HepG2 (cell line): ENCODE results near the gene F7. TPM values are rescaled to one million over a fixed set of nuclear protein-coding genes. Genes with fewer than 3 reads are reported as not detected.

Source experiments
- CCAR2 ChIP-seq: fragments of 200-400 bp; formaldehyde crosslinking; optimal IDR thresholded peaks from 2 replicates; pipeline ENCODE3; 2018; ENCODE audit warnings: low read depth, mild to moderate bottlenecking, low read length, moderate library complexity
- KLF11 ChIP-seq: IDR thresholded peaks from 2 replicates; pipeline ENCODE4 v1.6.1; 2016; ENCODE audit warnings: missing compliant biosample characterization
- MIER3 ChIP-seq: IDR thresholded peaks from 2 replicates; pipeline ENCODE4 v1.6.1; 2016; ENCODE audit warnings: missing compliant biosample characterization, borderline replicate concordance
- NFAT5 ChIP-seq: sonication (generic); formaldehyde crosslinking; IDR thresholded peaks from 2 replicates; pipeline ENCODE4 v1.4.0; 2020; ENCODE audit warnings: missing genetic modification reagents
- NFIC ChIP-seq: IDR thresholded peaks from 2 replicates; pipeline ENCODE4 v1.6.1; 2012; ENCODE audit warnings: mild to moderate bottlenecking, low read length, inconsistent platforms
- POLR2A ChIP-seq, 2 experiments: IDR thresholded peaks; 2 replicates each; pipeline ENCODE4 v1.6.1; 2011; ENCODE audit warnings: low read depth in 2 of 2, low read length in 2 of 2, mild to moderate bottlenecking in 1 of 2, moderate library complexity in 1 of 2; ENCODE audit not compliant: insufficient read depth in 1 of 2
- SYNCRIP ChIP-seq: fragments of 200-400 bp; formaldehyde crosslinking; IDR thresholded peaks from 2 replicates; pipeline ENCODE4 v1.6.1; 2018; ENCODE audit warnings: mild to moderate bottlenecking, low read depth, low read length; ENCODE audit not compliant: insufficient read depth
- ZNF124 ChIP-seq: sonication (generic); formaldehyde crosslinking; IDR thresholded peaks from 2 replicates; pipeline ENCODE4 v1.4.0; 2020; ENCODE audit warnings: missing genetic modification reagents
- ZNF24 ChIP-seq: fragments of 450-650 bp; IDR thresholded peaks from 2 replicates; pipeline ENCODE4 v1.6.1; 2017; ENCODE audit warnings: antibody characterized with exemption, mild to moderate bottlenecking
- ZNF331 ChIP-seq: sonication (generic); formaldehyde crosslinking; IDR thresholded peaks from 2 replicates; pipeline ENCODE4 v1.4.0; 2020; ENCODE audit warnings: missing genetic modification reagents
- ZNF543 ChIP-seq: sonication (generic); formaldehyde crosslinking; IDR thresholded peaks from 2 replicates; pipeline ENCODE4 v1.4.0; 2020; ENCODE audit warnings: mild to moderate bottlenecking, missing genetic modification reagents
- ZNF777 ChIP-seq: sonication (generic); formaldehyde crosslinking; IDR thresholded peaks from 2 replicates; pipeline ENCODE4 v1.4.0; 2020; ENCODE audit warnings: missing genetic modification reagents
- ZNF788 ChIP-seq: sonication (generic); formaldehyde crosslinking; IDR thresholded peaks from 2 replicates; pipeline ENCODE4 v1.5.0; 2020; ENCODE audit warnings: mild to moderate bottlenecking, missing genetic modification reagents, borderline replicate concordance
- ZSCAN12 ChIP-seq: sonication (generic); formaldehyde crosslinking; IDR thresholded peaks from 2 replicates; pipeline ENCODE4 v1.9.0; 2021; ENCODE audit warnings: mild to moderate bottlenecking, missing genetic modification reagents
- polyA plus RNA-seq, 8 experiments: library from polyadenylated mRNA; depleted of rRNA in 3 of 8; stranded (reverse) in 7 of 8; unstranded in 1 of 8; fragments of >200 nt; fragmentation: Illumina TruSeq in 4 of 8; extraction: Trizol in 4 of 8; gene quantifications; 2 replicates each; pipeline versions ENCODE4 v1.2.1 to v1.2.3, GENCODE V29; 2011 to 2016; ENCODE audit warnings: low read depth in 4 of 8, missing spikeins in 1 of 8, mixed read lengths in 1 of 8; ENCODE audit not compliant: insufficient read depth in 1 of 8
- total RNA-seq, 5 experiments: library from RNA; depleted of rRNA; stranded (reverse); fragments of >200 nt; fragmentation: Illumina TruSeq; extraction: Trizol; gene quantifications; 2 replicates each; pipeline ENCODE4 v1.2.3, GENCODE V29; 2016; ENCODE audit warnings: low read depth in 1 of 5
- TF ChIP-seq, protein P1 (sequence below): sonication (generic); IDR thresholded peaks from 2 replicates; pipeline ENCODE4 v1.6.1; 2016; ENCODE audit warnings: low read depth, borderline replicate concordance
- TF ChIP-seq, protein P2 (sequence below): sonication (generic); formaldehyde crosslinking; IDR thresholded peaks from 2 replicates; pipeline ENCODE4 v1.4.0; 2020; ENCODE audit warnings: mild to moderate bottlenecking, missing genetic modification reagents
- TF ChIP-seq, protein P3 (sequence below): sonication (generic); formaldehyde crosslinking; IDR thresholded peaks from 2 replicates; pipeline ENCODE4 v1.5.0; 2020; ENCODE audit warnings: mild to moderate bottlenecking, low read depth, missing genetic modification reagents, borderline replicate concordance

F7 gene
- total and polyA plus RNA-seq, 2 of the 13 experiments (the other 11 are each of a cell fraction or from before 2014, with no cell fraction given) = 12.6 to 26.5 TPM

GRCh38 chr13:113138792-113139551 is 33.4 kb downstream of the F7 start (continued):
- TF ChIP-seq, protein P1, sequence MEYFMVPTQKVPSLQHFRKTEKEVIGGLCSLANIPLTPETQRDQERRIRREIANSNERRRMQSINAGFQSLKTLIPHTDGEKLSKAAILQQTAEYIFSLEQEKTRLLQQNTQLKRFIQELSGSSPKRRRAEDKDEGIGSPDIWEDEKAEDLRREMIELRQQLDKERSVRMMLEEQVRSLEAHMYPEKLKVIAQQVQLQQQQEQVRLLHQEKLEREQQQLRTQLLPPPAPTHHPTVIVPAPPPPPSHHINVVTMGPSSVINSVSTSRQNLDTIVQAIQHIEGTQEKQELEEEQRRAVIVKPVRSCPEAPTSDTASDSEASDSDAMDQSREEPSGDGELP = peak; percentile 81
- TF ChIP-seq POLR2A (IDR thresholded peaks at IDR 0.05; ENCODE audit: insufficient read depth in 1 of 2, low read depth in 2 of 2, low read length in 2 of 2) (peak in 1 of 2 experiments; percentile 43; a peak in 1 of 4 replicates), ZNF543 (CRISPR knock-in tag) (peak; percentile 93), KLF11 (CRISPR knock-in tag) (0 out of 2 replicates have a peak, but pooled peaks have one; percentile 41), NFIC (peak; percentile 94), ZSCAN12 (no peak; the same call in 1 of the 2 replicates), ZNF777 (no peak), NFAT5 (CRISPR knock-in tag) (no peak), ZNF788 (CRISPR knock-in tag) (peak; percentile 96), SYNCRIP (no peak), MIER3 (CRISPR knock-in tag) (peak; percentile 83; the same call in 1 of the 2 replicates), ZNF124 (CRISPR knock-in tag) (no peak), CCAR2 (no peak), ZNF24 (no peak), ZNF331 (peak; percentile 86)
- TF ChIP-seq, protein P2, sequence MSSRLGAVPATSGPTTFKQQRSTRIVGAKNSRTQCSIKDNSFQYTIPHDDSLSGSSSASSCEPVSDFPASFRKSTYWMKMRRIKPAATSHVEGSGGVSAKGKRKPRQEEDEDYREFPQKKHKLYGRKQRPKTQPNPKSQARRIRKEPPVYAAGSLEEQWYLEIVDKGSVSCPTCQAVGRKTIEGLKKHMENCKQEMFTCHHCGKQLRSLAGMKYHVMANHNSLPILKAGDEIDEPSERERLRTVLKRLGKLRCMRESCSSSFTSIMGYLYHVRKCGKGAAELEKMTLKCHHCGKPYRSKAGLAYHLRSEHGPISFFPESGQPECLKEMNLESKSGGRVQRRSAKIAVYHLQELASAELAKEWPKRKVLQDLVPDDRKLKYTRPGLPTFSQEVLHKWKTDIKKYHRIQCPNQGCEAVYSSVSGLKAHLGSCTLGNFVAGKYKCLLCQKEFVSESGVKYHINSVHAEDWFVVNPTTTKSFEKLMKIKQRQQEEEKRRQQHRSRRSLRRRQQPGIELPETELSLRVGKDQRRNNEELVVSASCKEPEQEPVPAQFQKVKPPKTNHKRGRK (CRISPR knock-in tag) = no peak
- TF ChIP-seq, protein P3, sequence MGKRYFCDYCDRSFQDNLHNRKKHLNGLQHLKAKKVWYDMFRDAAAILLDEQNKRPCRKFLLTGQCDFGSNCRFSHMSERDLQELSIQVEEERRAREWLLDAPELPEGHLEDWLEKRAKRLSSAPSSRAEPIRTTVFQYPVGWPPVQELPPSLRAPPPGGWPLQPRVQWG = no peak
